Tibial nerve (tissue), 4 donors: ENCODE measurements around the gene TMEM242. TPM values are rescaled to one million over a fixed set of nuclear protein-coding genes. Genes with fewer than 3 reads are reported as not detected.

Experiments
- DNase-seq, 2 donors: peaks; one replicate each; pipeline ENCODE4 v3.0.0-alpha.2; 2019; ENCODE audit warnings: low spot score in 2 of 2
- H3K27ac ChIP-seq, 4 donors: fragments of 200-600 bp; sonication (generic) in 3 of 4; one replicate each; pipeline ENCODE4 v1.5.1; 2017 to 2019; ENCODE audit warnings: mild to moderate bottlenecking in 1 of 4
- H3K27me3 ChIP-seq, 2 donors: fragments of 200-600 bp; sonication (generic) in 1 of 2; one replicate each; pipeline versions ENCODE4 v1.5.1 to v1.6.0; 2017 to 2019
- H3K36me3 ChIP-seq, 3 donors: fragments of 200-600 bp; sonication (generic); one replicate each; pipeline ENCODE4 v1.5.1; 2018 to 2019
- H3K4me1 ChIP-seq, 4 donors: fragments of 200-600 bp; sonication (generic) in 3 of 4; one replicate each; pipeline ENCODE4 v1.5.1; 2017 to 2019
- H3K4me3 ChIP-seq, 4 donors: fragments of 200-600 bp; sonication (generic) in 3 of 4; one replicate each; pipeline ENCODE4 v1.5.1; 2017 to 2019; ENCODE audit warnings: mild to moderate bottlenecking in 1 of 4, moderate library complexity in 1 of 4
- H3K9me3 ChIP-seq, 4 donors: fragments of 200-600 bp; sonication (generic) in 3 of 4; one replicate each; pipeline ENCODE4 v1.5.1; 2017 to 2019
- CTCF ChIP-seq, 5 experiments: fragments of 200-600 bp in 3 of 5; fragments of 450-650 bp in 2 of 5; sonication (generic) in 3 of 5; IDR thresholded peaks; one replicate each; pipeline ENCODE4 v1.5.1; 2016 to 2019; ENCODE audit warnings: antibody characterized with exemption in 5 of 5, mild to moderate bottlenecking in 3 of 5, moderate library complexity in 2 of 5
- EP300 ChIP-seq, 2 donors: sonication (generic); formaldehyde crosslinking; IDR thresholded peaks; one replicate each; pipeline ENCODE4 v1.6.1; 2017; ENCODE audit warnings: antibody characterized with exemption in 2 of 2, mild to moderate bottlenecking in 1 of 2
- POLR2A ChIP-seq, 2 donors: fragments of 450-650 bp; IDR thresholded peaks; one replicate each; pipeline ENCODE4 v1.6.1; 2017; ENCODE audit warnings: antibody characterized with exemption in 2 of 2, mild to moderate bottlenecking in 2 of 2, moderate library complexity in 2 of 2
- WGBS, 2 donors: methylation state at CpG; one replicate each; pipeline ENCODE4 v1.1.5; 2018; 5-methylcytosine and 5-hydroxymethylcytosine counted together
- total RNA-seq, 4 donors: library from RNA; depleted of rRNA; stranded (reverse); fragments of >200 nt; gene quantifications; one replicate each; pipeline ENCODE4 v1.1.0, GENCODE V29; 2016

TMEM242 gene
- total RNA-seq, 4 donors from 2014 or later: 4.9 to 8.2 (median 7.0) TPM

- TF ChIP-seq POLR2A (IDR thresholded peaks at IDR 0.05) (no peak), CTCF (IDR thresholded peaks at IDR 0.05) (no peak), EP300 (IDR thresholded peaks at IDR 0.05) (no peak)
- Histone ChIP-seq H3K9me3 (no peaks in the 10 kb centered on the region), H3K4me3 (peak overlapping the region in 1 of 4 donors; percentile 9), H3K36me3 (peaks cover 0 to 6% (median 0%) of the 10 kb centered on the region in 3 donors), H3K27ac (peak overlapping the region in 2 of 4 donors; percentile 62), H3K27me3 (no peaks in the 10 kb centered on the region), H3K4me1 (peaks cover 0 to 43% (median 4%) of the 10 kb centered on the region in 4 donors)
- DNase-seq: no peak
- 82% methylated on average over 9 of the region's 9 CpGs for WGBS, 2 donors
Measured at GRCh38 chr6:157305670-157306653, 17.4 kb downstream of the TMEM242 start.

- 56 to 62% methylated on average over 12 of the region's 12 CpGs for WGBS, 2 donors
- Histone ChIP-seq H3K36me3 (peaks cover 0 to 4% (median 0%) of the 10 kb centered on the region in 3 donors), H3K27me3 (no peaks in the 10 kb centered on the region), H3K9me3 (no peaks in the 10 kb centered on the region), H3K4me1 (peaks cover 0 to 43% (median 4%) of the 10 kb centered on the region in 4 donors), H3K27ac (peak overlapping the region in 2 of 4 donors; percentile 62), H3K4me3 (peak overlapping the region in 1 of 4 donors; percentile 9)
- TF ChIP-seq EP300 (IDR thresholded peaks at IDR 0.05): peak in 1 of 2 donors; percentile 15
- TF ChIP-seq CTCF (IDR thresholded peaks at IDR 0.05): no peak
- DNase-seq: peak in 1 of 2 donors; percentile 20
Measured at GRCh38 chr6:157304899-157305663, 18.2 kb downstream of the TMEM242 start.

GRCh38 chr6:157302736-157303135 lies 20.6 kb downstream of the TMEM242 start:
- Histone ChIP-seq H3K27me3 (no peaks in the 10 kb centered on the region), H3K4me3 (no peak overlapping the region), H3K36me3 (peaks cover 0 to 11% (median 0%) of the 10 kb centered on the region in 3 donors), H3K4me1 (peaks cover 0 to 35% (median 4%) of the 10 kb centered on the region in 4 donors), H3K9me3 (no peaks in the 10 kb centered on the region), H3K27ac (no peak overlapping the region)
- no peak for TF ChIP-seq POLR2A (IDR thresholded peaks at IDR 0.05)
- TF ChIP-seq EP300 (IDR thresholded peaks at IDR 0.05): no peak
- no peak for TF ChIP-seq CTCF (IDR thresholded peaks at IDR 0.05)
- 61 to 68% methylated on average over 4 of the region's 4 CpGs for WGBS, 2 donors
- DNase-seq: no peak

- Histone ChIP-seq H3K27ac (no peak overlapping the region), H3K36me3 (peaks cover 0 to 11% (median 0%) of the 10 kb centered on the region in 3 donors), H3K4me3 (no peak overlapping the region), H3K9me3 (no peaks in the 10 kb centered on the region), H3K4me1 (peaks cover 0 to 24% (median 4%) of the 10 kb centered on the region in 4 donors), H3K27me3 (no peaks in the 10 kb centered on the region)
- TF ChIP-seq EP300 (IDR thresholded peaks at IDR 0.05): no peak
- TF ChIP-seq CTCF (IDR thresholded peaks at IDR 0.05): no peak
- TF ChIP-seq POLR2A (IDR thresholded peaks at IDR 0.05): no peak
- 92 to 95% methylated on average over 12 of the region's 12 CpGs for WGBS, 2 donors
- DNase-seq: no peak
Measured at GRCh38 chr6:157300436-157300835, 22.9 kb downstream of the TMEM242 start.
